Immature natural killer cell (primary cell): Measurements from ENCODE around the gene SOX6. TPM values are rescaled to one million over a fixed set of nuclear protein-coding genes. Genes with fewer than 3 reads are reported as not detected.
"Not testable (repeated sequence)": the region's sequence is repeated elsewhere in the genome, so short reads cannot be mapped to it uniquely, and the experiment has no call there.

Experiments
- DNase-seq, 3 donors: peaks; one replicate each; pipeline ENCODE4 v3.0.0; 2022; ENCODE audit warnings: mixed read lengths in 1 of 3
- H3K27ac Mint-ChIP-seq, 6 donors: one replicate each; pipeline ENCODE4 v1.8.0; 2020; ENCODE audit warnings: mixed read lengths in 6 of 6, mild to moderate bottlenecking in 5 of 6, inconsistent platforms in 4 of 6, moderate library complexity in 3 of 6
- H3K27me3 Mint-ChIP-seq, 3 donors: one replicate each; pipeline ENCODE4 v1.8.0; 2020 to 2021; ENCODE audit warnings: low read depth in 3 of 3, mild to moderate bottlenecking in 3 of 3, mixed read lengths in 3 of 3, moderate library complexity in 3 of 3, inconsistent platforms in 1 of 3
- H3K36me3 Mint-ChIP-seq, 3 donors: one replicate each; pipeline ENCODE4 v1.8.0; 2020; ENCODE audit warnings: mixed read lengths in 3 of 3, inconsistent platforms in 2 of 3, mild to moderate bottlenecking in 2 of 3
- H3K4me1 Mint-ChIP-seq, 2 donors: one replicate each; pipeline ENCODE4 v1.8.0; 2020; ENCODE audit warnings: inconsistent platforms in 2 of 2, mild to moderate bottlenecking in 2 of 2, mixed read lengths in 2 of 2, moderate library complexity in 1 of 2
- H3K4me3 Mint-ChIP-seq, 5 donors: one replicate each; pipeline ENCODE4 v1.8.0; 2020; ENCODE audit warnings: mild to moderate bottlenecking in 5 of 5, mixed read lengths in 5 of 5, inconsistent platforms in 3 of 5, moderate library complexity in 3 of 5
- H3K9me3 Mint-ChIP-seq, 6 donors: one replicate each; pipeline ENCODE4 v1.8.0; 2020; ENCODE audit warnings: mild to moderate bottlenecking in 6 of 6, mixed read lengths in 6 of 6, inconsistent platforms in 4 of 6, moderate library complexity in 3 of 6
- polyA plus RNA-seq, 3 donors: library from polyadenylated mRNA; unstranded; fragments of 300-500 nt; fragmentation: Illumina TruSeq; gene quantifications; one replicate each; pipeline ENCODE4 v1.2.3, GENCODE V29; 2021

The SOX6 gene
- polyA plus RNA-seq, 3 donors from 2014 or later: not detected

GRCh38 chr11:16043617-16044016, 312.7 kb downstream of the SOX6 start:
- H3K4me1 Mint-ChIP-seq: no peaks in the 10 kb centered on the region
- no peak for DNase-seq
- H3K27me3 Mint-ChIP-seq: no peaks in the 10 kb centered on the region
- no peak overlapping the region for H3K27ac Mint-ChIP-seq
- peaks cover 0 to 12% (median 4%) of the 10 kb centered on the region in 6 donors for H3K9me3 Mint-ChIP-seq
- H3K4me3 Mint-ChIP-seq: no peak overlapping the region
- H3K36me3 Mint-ChIP-seq: no peaks in the 10 kb centered on the region

GRCh38 chr11:16041207-16041606, 315.1 kb downstream of the SOX6 start:
- Mint-ChIP-seq H3K4me3 (no peak overlapping the region), H3K4me1 (no peaks in the 10 kb centered on the region), H3K27ac (no peak overlapping the region), H3K36me3 (no peaks in the 10 kb centered on the region), H3K27me3 (peaks cover 0 to 3% (median 0%) of the 10 kb centered on the region in 3 donors), H3K9me3 (peaks cover 0 to 12% (median 2%) of the 10 kb centered on the region in 6 donors)
- DNase-seq: no peak

GRCh38 chr11:16040151-16040550, 316.2 kb downstream of the SOX6 start:
- no peak for DNase-seq
- Mint-ChIP-seq H3K27me3 (peaks cover 0 to 3% (median 0%) of the 10 kb centered on the region in 3 donors), H3K4me3 (no peak overlapping the region), H3K4me1 (no peaks in the 10 kb centered on the region), H3K9me3 (peaks cover 0 to 5% (median 1%) of the 10 kb centered on the region in 6 donors), H3K36me3 (no peaks in the 10 kb centered on the region), H3K27ac (no peak overlapping the region)

GRCh38 chr11:16037179-16037578, 319.2 kb downstream of the SOX6 start:
- H3K9me3 Mint-ChIP-seq: peaks cover 0 to 6% (median 2%) of the 10 kb centered on the region in 6 donors
- peaks cover 0 to 3% (median 0%) of the 10 kb centered on the region in 3 donors for H3K27me3 Mint-ChIP-seq
- no peak for DNase-seq
- H3K27ac Mint-ChIP-seq: no peak overlapping the region
- H3K36me3 Mint-ChIP-seq: no peaks in the 10 kb centered on the region
- H3K4me1 Mint-ChIP-seq: no peaks in the 10 kb centered on the region
- H3K4me3 Mint-ChIP-seq: no peak overlapping the region

- Mint-ChIP-seq H3K27ac (no peak overlapping the region), H3K36me3 (no peaks in the 10 kb centered on the region), H3K9me3 (peaks cover 0 to 8% (median 2%) of the 10 kb centered on the region in 6 donors), H3K27me3 (peaks cover 0 to 3% (median 0%) of the 10 kb centered on the region in 3 donors), H3K4me3 (no peak overlapping the region), H3K4me1 (no peaks in the 10 kb centered on the region)
- no peak for DNase-seq
These were observed 320.1 kb downstream of the SOX6 start for GRCh38 chr11:16036218-16036617.

- DNase-seq: no peak
- H3K4me1 Mint-ChIP-seq: no peaks in the 10 kb centered on the region
- no peak overlapping the region for H3K4me3 Mint-ChIP-seq
- H3K27me3 Mint-ChIP-seq: peaks cover 0 to 3% (median 0%) of the 10 kb centered on the region in 3 donors
- peaks cover 0 to 8% (median 2%) of the 10 kb centered on the region in 6 donors for H3K9me3 Mint-ChIP-seq
- H3K27ac Mint-ChIP-seq: no peak overlapping the region
- no peaks in the 10 kb centered on the region for H3K36me3 Mint-ChIP-seq
These were observed 322.3 kb downstream of the SOX6 start for GRCh38 chr11:16034074-16034473.

GRCh38 chr11:16032974-16033373, 323.4 kb downstream of the SOX6 start:
- no peaks in the 10 kb centered on the region for H3K4me1 Mint-ChIP-seq
- DNase-seq: no peak

GRCh38 chr11:16031210-16031609, 325.1 kb downstream of the SOX6 start:
- peaks cover 0 to 5% (median 2%) of the 10 kb centered on the region in 6 donors for H3K9me3 Mint-ChIP-seq
- no peak overlapping the region for H3K4me3 Mint-ChIP-seq
- no peak overlapping the region for H3K27ac Mint-ChIP-seq
- DNase-seq: no peak
- no peaks in the 10 kb centered on the region for H3K27me3 Mint-ChIP-seq
- H3K36me3 Mint-ChIP-seq: no peaks in the 10 kb centered on the region
- no peaks in the 10 kb centered on the region for H3K4me1 Mint-ChIP-seq

More at GRCh38 chr11:16032974-16033373, 323.4 kb downstream of the SOX6 start:
- Mint-ChIP-seq H3K4me3 (no peak overlapping the region), H3K9me3 (peaks cover 0 to 6% (median 2%) of the 10 kb centered on the region in 6 donors), H3K27me3 (peaks cover 0 to 1% (median 0%) of the 10 kb centered on the region in 3 donors), H3K27ac (no peak overlapping the region), H3K36me3 (no peaks in the 10 kb centered on the region)

GRCh38 chr11:16030664-16031063, 325.7 kb downstream of the SOX6 start:
- Mint-ChIP-seq H3K27ac (no peak overlapping the region), H3K36me3 (no peaks in the 10 kb centered on the region), H3K4me1 (no peaks in the 10 kb centered on the region), H3K4me3 (no peak overlapping the region), H3K27me3 (no peaks in the 10 kb centered on the region), H3K9me3 (peaks cover 0 to 5% (median 2%) of the 10 kb centered on the region in 6 donors)
- DNase-seq: no peak

- H3K36me3 Mint-ChIP-seq, DNase-seq, H3K9me3 Mint-ChIP-seq, H3K4me1 Mint-ChIP-seq, H3K4me3 Mint-ChIP-seq, H3K27me3 Mint-ChIP-seq, H3K27ac Mint-ChIP-seq: not testable (repeated sequence)
These were observed 327.2 kb downstream of the SOX6 start for GRCh38 chr11:16029151-16029550.

- no peak overlapping the region for H3K4me3 Mint-ChIP-seq
- no peaks in the 10 kb centered on the region for H3K27me3 Mint-ChIP-seq
- no peak overlapping the region for H3K27ac Mint-ChIP-seq
- peaks cover 0 to 5% (median 2%) of the 10 kb centered on the region in 6 donors for H3K9me3 Mint-ChIP-seq
- no peak for DNase-seq
- no peaks in the 10 kb centered on the region for H3K4me1 Mint-ChIP-seq
- no peaks in the 10 kb centered on the region for H3K36me3 Mint-ChIP-seq
These were observed 327.9 kb downstream of the SOX6 start for GRCh38 chr11:16028419-16028818.

- Mint-ChIP-seq H3K27ac (no peak overlapping the region), H3K4me1 (no peaks in the 10 kb centered on the region), H3K9me3 (peaks cover 0 to 5% (median 2%) of the 10 kb centered on the region in 6 donors), H3K36me3 (no peaks in the 10 kb centered on the region), H3K27me3 (no peaks in the 10 kb centered on the region), H3K4me3 (no peak overlapping the region)
- DNase-seq: no peak
These were observed 328.7 kb downstream of the SOX6 start for GRCh38 chr11:16027621-16028020.

GRCh38 chr11:16026849-16027248, 329.5 kb downstream of the SOX6 start:
- H3K27ac Mint-ChIP-seq: no peak overlapping the region
- no peaks in the 10 kb centered on the region for H3K4me1 Mint-ChIP-seq
- peaks cover 0 to 6% (median under 1%) of the 10 kb centered on the region in 6 donors for H3K9me3 Mint-ChIP-seq
- DNase-seq: no peak
- no peaks in the 10 kb centered on the region for H3K36me3 Mint-ChIP-seq
- H3K4me3 Mint-ChIP-seq: no peak overlapping the region
- no peaks in the 10 kb centered on the region for H3K27me3 Mint-ChIP-seq

- Mint-ChIP-seq H3K36me3 (no peaks in the 10 kb centered on the region), H3K27me3 (no peaks in the 10 kb centered on the region), H3K27ac (no peak overlapping the region), H3K4me3 (no peak overlapping the region), H3K4me1 (no peaks in the 10 kb centered on the region), H3K9me3 (peaks cover 0 to 6% (median 2%) of the 10 kb centered on the region in 6 donors)
- DNase-seq: no peak
These were observed 337.4 kb downstream of the SOX6 start for GRCh38 chr11:16018931-16019330.

- no peak overlapping the region for H3K27ac Mint-ChIP-seq
- peaks cover 0 to 4% (median 2%) of the 10 kb centered on the region in 6 donors for H3K9me3 Mint-ChIP-seq
These were observed 339.9 kb downstream of the SOX6 start for GRCh38 chr11:16016468-16016829.

More at GRCh38 chr11:16016468-16016829, 339.9 kb downstream of the SOX6 start:
- Mint-ChIP-seq H3K27me3 (peaks cover 0 to under 1% (median 0%) of the 10 kb centered on the region in 3 donors), H3K36me3 (no peaks in the 10 kb centered on the region), H3K4me1 (peaks cover 0 to 8% of the 10 kb centered on the region in 2 donors), H3K4me3 (no peak overlapping the region)
- DNase-seq: no peak
